ENCODE results near the gene EPS8L2. TPM values are rescaled to one million over a fixed set of nuclear protein-coding genes. Genes with fewer than 3 reads are reported as not detected.
A peak's percentile ranks its signal among the peaks of the same experiment; 100 is the strongest.

Gene EPS8L2
- total and polyA plus RNA-seq, 2 of the 13 experiments (the other 11 are each of a cell fraction or from before 2014, with no cell fraction given): 89.3 to 416 TPM

DNA sequence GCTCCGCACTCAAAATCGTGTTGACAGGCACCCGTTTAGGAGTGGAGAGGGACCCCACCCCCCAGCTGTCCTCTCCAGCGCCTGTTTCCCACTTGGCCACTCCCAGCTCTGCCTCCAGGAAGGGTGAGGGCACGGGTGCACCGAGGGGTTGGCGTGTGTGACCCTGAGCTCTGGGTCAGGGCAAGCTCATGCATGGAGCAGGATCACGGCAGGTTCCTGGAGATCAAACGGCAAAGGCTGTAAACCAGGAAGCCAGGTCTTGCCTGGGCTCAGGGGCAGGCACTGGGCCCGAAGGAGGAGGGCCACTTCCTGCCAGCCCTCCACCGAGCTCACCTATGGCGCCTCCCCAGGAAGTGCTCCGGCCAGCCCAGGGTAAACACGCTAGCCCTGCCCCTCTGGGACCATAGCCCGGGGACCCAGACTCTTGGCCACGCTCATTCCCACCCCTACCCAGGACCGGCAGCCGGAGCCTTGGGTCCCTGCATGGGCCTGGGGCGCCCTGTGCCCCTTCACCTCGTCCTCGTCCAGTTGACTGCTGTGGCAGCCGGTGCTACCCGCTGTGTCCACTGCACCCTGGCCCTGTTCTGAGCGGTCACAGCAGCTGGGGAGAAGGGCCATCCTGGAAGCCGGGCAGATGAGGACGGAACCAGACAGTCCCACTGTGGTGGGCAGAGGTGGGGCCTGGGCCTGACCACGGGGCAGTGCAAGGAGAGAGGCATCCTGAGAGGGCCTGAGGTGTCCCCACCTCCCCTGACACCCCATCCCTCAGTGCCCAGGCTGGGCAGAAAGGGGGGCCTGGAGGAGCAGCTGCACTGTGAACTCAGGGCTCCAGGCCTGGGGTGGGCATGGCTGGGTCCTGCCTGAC lies 1.0 kb upstream of the EPS8L2 start (continued):
- TF ChIP-seq, protein P1, sequence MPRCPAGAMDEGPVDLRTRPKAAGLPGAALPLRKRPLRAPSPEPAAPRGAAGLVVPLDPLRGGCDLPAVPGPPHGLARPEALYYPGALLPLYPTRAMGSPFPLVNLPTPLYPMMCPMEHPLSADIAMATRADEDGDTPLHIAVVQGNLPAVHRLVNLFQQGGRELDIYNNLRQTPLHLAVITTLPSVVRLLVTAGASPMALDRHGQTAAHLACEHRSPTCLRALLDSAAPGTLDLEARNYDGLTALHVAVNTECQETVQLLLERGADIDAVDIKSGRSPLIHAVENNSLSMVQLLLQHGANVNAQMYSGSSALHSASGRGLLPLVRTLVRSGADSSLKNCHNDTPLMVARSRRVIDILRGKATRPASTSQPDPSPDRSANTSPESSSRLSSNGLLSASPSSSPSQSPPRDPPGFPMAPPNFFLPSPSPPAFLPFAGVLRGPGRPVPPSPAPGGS (CRISPR knock-in tag; IDR thresholded peaks at IDR 0.05): peak; percentile 39; the same call in 1 of the 2 replicates
- TF ChIP-seq, protein P2, sequence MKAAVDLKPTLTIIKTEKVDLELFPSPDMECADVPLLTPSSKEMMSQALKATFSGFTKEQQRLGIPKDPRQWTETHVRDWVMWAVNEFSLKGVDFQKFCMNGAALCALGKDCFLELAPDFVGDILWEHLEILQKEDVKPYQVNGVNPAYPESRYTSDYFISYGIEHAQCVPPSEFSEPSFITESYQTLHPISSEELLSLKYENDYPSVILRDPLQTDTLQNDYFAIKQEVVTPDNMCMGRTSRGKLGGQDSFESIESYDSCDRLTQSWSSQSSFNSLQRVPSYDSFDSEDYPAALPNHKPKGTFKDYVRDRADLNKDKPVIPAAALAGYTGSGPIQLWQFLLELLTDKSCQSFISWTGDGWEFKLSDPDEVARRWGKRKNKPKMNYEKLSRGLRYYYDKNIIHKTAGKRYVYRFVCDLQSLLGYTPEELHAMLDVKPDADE (CRISPR knock-in tag; IDR thresholded peaks at IDR 0.05): no peak
- TF ChIP-seq HNRNPLL (IDR thresholded peaks at IDR 0.05; ENCODE audit: low read depth, low read length, poor library complexity, severe bottlenecking) (peak; percentile 47), ARNTL (CRISPR knock-in tag; IDR thresholded peaks at IDR 0.05) (peak; percentile 86), ZNF101 (CRISPR knock-in tag; IDR thresholded peaks at IDR 0.05; ENCODE audit: borderline replicate concordance, low read depth) (no peak), SKI (IDR thresholded peaks at IDR 0.05; ENCODE audit: partially characterized antibody) (peak; percentile 80), CEBPB (IDR thresholded peaks at IDR 0.05; ENCODE audit: borderline replicate concordance, low read depth, low read length) (no peak), EP300 (IDR thresholded peaks at IDR 0.05; ENCODE audit: low read depth in 2 of 2, low read length in 2 of 2) (peak in 1 of 2 experiments; percentile 50; a peak in 2 of 4 replicates), EP300 (CRISPR knock-in tag; IDR thresholded peaks at IDR 0.05; ENCODE audit: borderline replicate concordance) (0 out of 2 replicates have a peak, but pooled peaks have one; percentile 49), HOXA5 (CRISPR knock-in tag; IDR thresholded peaks at IDR 0.05) (peak; percentile 83; the same call in 1 of the 2 replicates), GLI4 (CRISPR knock-in tag; IDR thresholded peaks at IDR 0.05; ENCODE audit: borderline replicate concordance) (peak; percentile 69; the same call in 1 of the 2 replicates), RELA (CRISPR knock-in tag; IDR thresholded peaks at IDR 0.05) (no peak), ZNF12 (CRISPR knock-in tag; IDR thresholded peaks at IDR 0.05) (no peak), THAP11 (CRISPR knock-in tag; IDR thresholded peaks at IDR 0.05) (peak; percentile 71; the same call in 1 of the 2 replicates), NR2C2 (CRISPR knock-in tag; IDR thresholded peaks at IDR 0.05; ENCODE audit: borderline replicate concordance) (peak; percentile 87), KMT2A (CRISPR knock-in tag; IDR thresholded peaks at IDR 0.05) (peak; percentile 75), TRIM24 (CRISPR knock-in tag; IDR thresholded peaks at IDR 0.05) (no peak), ZNF841 (CRISPR knock-in tag; IDR thresholded peaks at IDR 0.05; ENCODE audit: borderline replicate concordance) (no peak), ZNF766 (CRISPR knock-in tag; IDR thresholded peaks at IDR 0.05; ENCODE audit: borderline replicate concordance) (peak; percentile 82), SRSF1 (optimal IDR thresholded peaks at IDR 0.05; ENCODE audit: low read depth, low read length) (peak; percentile 81)
- TF ChIP-seq, protein P3, sequence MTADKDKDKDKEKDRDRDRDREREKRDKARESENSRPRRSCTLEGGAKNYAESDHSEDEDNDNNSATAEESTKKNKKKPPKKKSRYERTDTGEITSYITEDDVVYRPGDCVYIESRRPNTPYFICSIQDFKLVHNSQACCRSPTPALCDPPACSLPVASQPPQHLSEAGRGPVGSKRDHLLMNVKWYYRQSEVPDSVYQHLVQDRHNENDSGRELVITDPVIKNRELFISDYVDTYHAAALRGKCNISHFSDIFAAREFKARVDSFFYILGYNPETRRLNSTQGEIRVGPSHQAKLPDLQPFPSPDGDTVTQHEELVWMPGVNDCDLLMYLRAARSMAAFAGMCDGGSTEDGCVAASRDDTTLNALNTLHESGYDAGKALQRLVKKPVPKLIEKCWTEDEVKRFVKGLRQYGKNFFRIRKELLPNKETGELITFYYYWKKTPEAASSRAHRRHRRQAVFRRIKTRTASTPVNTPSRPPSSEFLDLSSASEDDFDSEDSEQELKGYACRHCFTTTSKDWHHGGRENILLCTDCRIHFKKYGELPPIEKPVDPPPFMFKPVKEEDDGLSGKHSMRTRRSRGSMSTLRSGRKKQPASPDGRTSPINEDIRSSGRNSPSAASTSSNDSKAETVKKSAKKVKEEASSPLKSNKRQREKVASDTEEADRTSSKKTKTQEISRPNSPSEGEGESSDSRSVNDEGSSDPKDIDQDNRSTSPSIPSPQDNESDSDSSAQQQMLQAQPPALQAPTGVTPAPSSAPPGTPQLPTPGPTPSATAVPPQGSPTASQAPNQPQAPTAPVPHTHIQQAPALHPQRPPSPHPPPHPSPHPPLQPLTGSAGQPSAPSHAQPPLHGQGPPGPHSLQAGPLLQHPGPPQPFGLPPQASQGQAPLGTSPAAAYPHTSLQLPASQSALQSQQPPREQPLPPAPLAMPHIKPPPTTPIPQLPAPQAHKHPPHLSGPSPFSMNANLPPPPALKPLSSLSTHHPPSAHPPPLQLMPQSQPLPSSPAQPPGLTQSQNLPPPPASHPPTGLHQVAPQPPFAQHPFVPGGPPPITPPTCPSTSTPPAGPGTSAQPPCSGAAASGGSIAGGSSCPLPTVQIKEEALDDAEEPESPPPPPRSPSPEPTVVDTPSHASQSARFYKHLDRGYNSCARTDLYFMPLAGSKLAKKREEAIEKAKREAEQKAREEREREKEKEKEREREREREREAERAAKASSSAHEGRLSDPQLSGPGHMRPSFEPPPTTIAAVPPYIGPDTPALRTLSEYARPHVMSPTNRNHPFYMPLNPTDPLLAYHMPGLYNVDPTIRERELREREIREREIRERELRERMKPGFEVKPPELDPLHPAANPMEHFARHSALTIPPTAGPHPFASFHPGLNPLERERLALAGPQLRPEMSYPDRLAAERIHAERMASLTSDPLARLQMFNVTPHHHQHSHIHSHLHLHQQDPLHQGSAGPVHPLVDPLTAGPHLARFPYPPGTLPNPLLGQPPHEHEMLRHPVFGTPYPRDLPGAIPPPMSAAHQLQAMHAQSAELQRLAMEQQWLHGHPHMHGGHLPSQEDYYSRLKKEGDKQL (CRISPR knock-in tag; IDR thresholded peaks at IDR 0.05; ENCODE audit: low read depth): peak; percentile 65; the same call in 1 of the 2 replicates

All from HepG2 (cell line).